CD14-positive monocyte (primary cell): ENCODE results near the gene FASN. TPM values are rescaled to one million over a fixed set of nuclear protein-coding genes. Genes with fewer than 3 reads are reported as not detected.

Experiments used
- DNase-seq, 3 donors: peaks; one replicate each; pipeline ENCODE4 v3.0.0-alpha.2; 2011 to 2022
- H2AFZ ChIP-seq: 2 replicates; pipeline ENCODE4 v1.6.0; 2012; ENCODE audit warnings: mild to moderate bottlenecking, low read depth, low read length, inconsistent platforms; ENCODE audit not compliant: insufficient read depth, poor library complexity, severe bottlenecking
- H3K27ac ChIP-seq, 2 donors: 1 replicate in 1 of 2; 2 replicates in 1 of 2; pipeline ENCODE4 v1.5.1; 2012 to 2013; ENCODE audit warnings: low read length in 2 of 2, control low read depth in 1 of 2, inconsistent platforms in 1 of 2, low read depth in 1 of 2, mild to moderate bottlenecking in 1 of 2
- H3K27me3 ChIP-seq, 2 donors: one replicate each; pipeline versions ENCODE4 v1.6.0 to v1.6.1; 2011 to 2013; ENCODE audit warnings: low read length in 2 of 2; ENCODE audit not compliant: control insufficient read depth in 2 of 2, insufficient read depth in 2 of 2
- H3K36me3 ChIP-seq, 2 donors: replicated peaks in 1 of 2; 1 replicate in 1 of 2; 2 replicates in 1 of 2; pipeline versions ENCODE4 v1.5.1 to v1.6.1; 2012 to 2013; ENCODE audit warnings: low read length in 2 of 2, control low read depth in 1 of 2, inconsistent platforms in 1 of 2, mild to moderate bottlenecking in 1 of 2; ENCODE audit not compliant: insufficient read depth in 2 of 2, control insufficient read depth in 1 of 2
- H3K4me1 ChIP-seq, 2 donors: 1 replicate in 1 of 2; 2 replicates in 1 of 2; pipeline versions ENCODE4 v1.5.1 to v1.6.1; 2012 to 2013; ENCODE audit warnings: low read length in 2 of 2, control low read depth in 1 of 2, inconsistent platforms in 1 of 2, mild to moderate bottlenecking in 1 of 2, moderate library complexity in 1 of 2; ENCODE audit not compliant: insufficient read depth in 2 of 2, control insufficient read depth in 1 of 2
- H3K4me2 ChIP-seq: replicated peaks from 2 replicates; pipeline ENCODE3; 2012; ENCODE audit warnings: low read length, moderate library complexity, mild to moderate bottlenecking; ENCODE audit not compliant: poor library complexity, severe bottlenecking; ENCODE audit errors: extremely low read depth
- H3K4me3 ChIP-seq, 3 experiments: fragments of 200-600 bp in 1 of 3; sonication (generic) in 1 of 3; replicated peaks in 1 of 3; 1 replicate in 2 of 3; 2 replicates in 1 of 3; pipeline ENCODE4 v1.5.1; 2011 to 2013; ENCODE audit warnings: low read length in 3 of 3, mild to moderate bottlenecking in 3 of 3, control low read depth in 2 of 3, low read depth in 2 of 3, inconsistent platforms in 1 of 3, moderate library complexity in 1 of 3
- H3K79me2 ChIP-seq: 2 replicates; pipeline ENCODE4 v1.6.0; 2012; ENCODE audit warnings: mild to moderate bottlenecking, control low read depth, inconsistent platforms, low read length, moderate library complexity; ENCODE audit not compliant: insufficient read depth
- H3K9ac ChIP-seq: 2 replicates; pipeline ENCODE4 v1.6.0; 2017; ENCODE audit warnings: low read length, mild to moderate bottlenecking; ENCODE audit not compliant: insufficient read depth, poor library complexity, severe bottlenecking
- H3K9me3 ChIP-seq, 2 donors: replicated peaks in 1 of 2; 1 replicate in 1 of 2; 2 replicates in 1 of 2; pipeline versions ENCODE4 v1.5.1 to v1.6.1; 2012 to 2013; ENCODE audit warnings: low read length in 2 of 2, control low read depth in 1 of 2; ENCODE audit not compliant: control insufficient read depth in 1 of 2, insufficient read depth in 1 of 2
- H4K20me1 ChIP-seq: 2 replicates; pipeline ENCODE4 v1.6.0; 2012; ENCODE audit warnings: mild to moderate bottlenecking, low read length, control low read depth, moderate library complexity; ENCODE audit not compliant: insufficient read depth
- H3K27ac Mint-ChIP-seq, 7 donors: one replicate each; pipeline ENCODE4 v1.8.0; 2020; ENCODE audit warnings: mild to moderate bottlenecking in 7 of 7, mixed read lengths in 7 of 7, moderate library complexity in 6 of 7, inconsistent platforms in 2 of 7
- H3K27me3 Mint-ChIP-seq, 3 donors: one replicate each; pipeline ENCODE4 v1.8.0; 2021 to 2022; ENCODE audit warnings: low read depth in 3 of 3, mild to moderate bottlenecking in 3 of 3, mixed read lengths in 3 of 3, moderate library complexity in 3 of 3, inconsistent platforms in 1 of 3
- H3K36me3 Mint-ChIP-seq, 2 donors: one replicate each; pipeline ENCODE4 v1.8.0; 2020; ENCODE audit warnings: mixed read lengths in 2 of 2, inconsistent platforms in 1 of 2, mild to moderate bottlenecking in 1 of 2
- H3K4me1 Mint-ChIP-seq: one replicate; pipeline ENCODE4 v1.8.0; 2020; ENCODE audit warnings: mild to moderate bottlenecking, mixed read lengths
- H3K4me3 Mint-ChIP-seq, 2 donors: one replicate each; pipeline ENCODE4 v1.8.0; 2020; ENCODE audit warnings: mild to moderate bottlenecking in 2 of 2, mixed read lengths in 2 of 2, moderate library complexity in 1 of 2
- H3K9me3 Mint-ChIP-seq, 7 donors: one replicate each; pipeline ENCODE4 v1.8.0; 2020 to 2022; ENCODE audit warnings: mixed read lengths in 7 of 7, mild to moderate bottlenecking in 6 of 7, moderate library complexity in 6 of 7, inconsistent platforms in 2 of 7
- CTCF ChIP-seq: fragments of 200-600 bp; IDR thresholded peaks from one replicate; pipeline ENCODE4 v1.8.0; 2022; ENCODE audit warnings: antibody characterized with exemption, mild to moderate bottlenecking
- WGBS: methylation state at CpG from one replicate; pipeline ENCODE4 v1.1.5; 2013; ENCODE audit warnings: missing lambda C conversion rate; ENCODE audit not compliant: insufficient coverage; 5-methylcytosine and 5-hydroxymethylcytosine counted together
- intact Hi-C, 2 donors: fragments of 100-400 bp; cut with micrococcal nuclease; formaldehyde crosslinking; loops; one replicate each; pipeline versions ENCODE4 v1.15.0 to v1.15.1; 2023
- polyA plus RNA-seq, 3 donors: library from polyadenylated mRNA; depleted of rRNA in 1 of 3; unstranded in 2 of 3; stranded (reverse) in 1 of 3; fragments of 300-500 nt in 2 of 3; fragments of >200 nt in 1 of 3; fragmentation: Illumina TruSeq in 2 of 3; gene quantifications; 1 replicate in 2 of 3; 2 replicates in 1 of 3; pipeline ENCODE4 v1.2.3, GENCODE V29; 2012 to 2021

FASN gene
- polyA plus RNA-seq, 3 donors: 0.08 to 8.4 (median 0.13) TPM

- TF ChIP-seq CTCF: no peak
- no peaks in the 10 kb centered on the region for H3K9me3 ChIP-seq
- peaks cover 6 to 10% of the 10 kb centered on the region in 2 donors for H3K27me3 ChIP-seq
- H3K27ac Mint-ChIP-seq: peak within 1 kb of the TSS in 1 of 7 donors; percentile 50
- H3K4me3 ChIP-seq: peak within 1 kb of the TSS; percentile 30 to 76 (median 34)
- peak within 1 kb of the TSS; percentile 73 for H2AFZ ChIP-seq
- DNase-seq: no peak
- H3K79me2 ChIP-seq: peaks cover 3% of the 10 kb centered on the region
- peak within 1 kb of the TSS; percentile 92 for H3K4me2 ChIP-seq
- H3K9ac ChIP-seq: peak within 1 kb of the TSS; percentile 32
- H3K9me3 Mint-ChIP-seq: peaks cover 0 to 5% (median 0%) of the 10 kb centered on the region in 7 donors
- H3K27me3 Mint-ChIP-seq: peaks cover 11 to 25% (median 13%) of the 10 kb centered on the region in 3 donors
- H3K27ac ChIP-seq: no peak within 1 kb of the TSS
- peaks cover 0 to 11% of the 10 kb centered on the region in 2 donors for H3K36me3 ChIP-seq
- peaks cover 18 to 44% of the 10 kb centered on the region in 2 donors for H3K36me3 Mint-ChIP-seq
- intact Hi-C loops: loop anchor here (2.0 to 10.0 kb wide), 5 partner anchors 63 to 423 kb away; partner anchors contain the start of genes CYBC1 (in 1 of the 2), FASN (in 1 of the 2) and NARF (in 1 of the 2)
- peaks cover 10% of the 10 kb centered on the region for H4K20me1 ChIP-seq
- peaks cover 23 to 37% of the 10 kb centered on the region in 2 donors for H3K4me1 ChIP-seq
- H3K4me3 Mint-ChIP-seq: peak within 1 kb of the TSS; percentile 82 to 90
- WGBS: under 1% methylated on average over 94 of the region's 96 CpGs
- peaks cover 14% of the 10 kb centered on the region for H3K4me1 Mint-ChIP-seq
These were observed 66.6 kb downstream of the FASN start, which contains the start of gene RAC3 for GRCh38 chr17:82031303-82031884. Gene RAC3, plus strand, starts transcription at chr17:82031678. Its CDS starts 84 bp downstream, at chr17:82031762.

- Histone ChIP-seq H3K4me2 (peak overlapping the region; percentile 92), H3K36me3 (peaks cover 0 to 6% of the 10 kb centered on the region in 2 donors), H3K79me2 (no peaks in the 10 kb centered on the region), H3K9ac (peak overlapping the region; percentile 32), H4K20me1 (peaks cover 5% of the 10 kb centered on the region), H3K4me3 (peak overlapping the region; percentile 30 to 76 (median 34)), H3K27ac (no peak overlapping the region), H3K9me3 (no peaks in the 10 kb centered on the region), H3K4me1 (peaks cover 18 to 33% of the 10 kb centered on the region in 2 donors), H2AFZ (peak overlapping the region; percentile 73), H3K27me3 (peaks cover 6 to 10% of the 10 kb centered on the region in 2 donors)
- H3K4me1 Mint-ChIP-seq: peaks cover 13% of the 10 kb centered on the region
- peak; percentile 99 for TF ChIP-seq CTCF
- peak overlapping the region; percentile 82 to 90 for H3K4me3 Mint-ChIP-seq
- intact Hi-C loops: loop anchor here (2.0 to 10.0 kb wide), 5 partner anchors 64 to 424 kb away; partner anchors contain the start of genes CYBC1 (in 1 of the 2), FASN (in 1 of the 2) and NARF (in 1 of the 2)
- DNase-seq: peak; percentile 68 to 76 (median 73)
- H3K9me3 Mint-ChIP-seq: peaks cover 0 to 5% (median 0%) of the 10 kb centered on the region in 7 donors
- H3K27ac Mint-ChIP-seq: peak overlapping the region in 1 of 7 donors; percentile 50
- WGBS: under 1% methylated on average over 94 of the region's 94 CpGs
- peaks cover 11 to 25% (median 13%) of the 10 kb centered on the region in 3 donors for H3K27me3 Mint-ChIP-seq
- H3K36me3 Mint-ChIP-seq: peaks cover 19 to 50% of the 10 kb centered on the region in 2 donors
These were observed 67.3 kb downstream of the FASN start for GRCh38 chr17:82030470-82031302.
